ENCODE data around the gene TOP1. TPM values are rescaled to one million over a fixed set of nuclear protein-coding genes. Genes with fewer than 3 reads are reported as not detected.

The TOP1 gene
- total and polyA plus RNA-seq, 8 donors: 14.8 to 46.2 (median 21.7) TPM

GRCh38 chr20:41047279-41047974, 18.8 kb downstream of the TOP1 start:
- no peaks in the 10 kb centered on the region for H3K27me3 ChIP-seq
- peak overlapping the region in 2 of 4 donors; percentile 24 to 30 for H3K4me3 ChIP-seq
- no peaks in the 10 kb centered on the region for H3K9me3 ChIP-seq
- no peaks in the 10 kb centered on the region for H3K36me3 ChIP-seq
- 48 to 54% (median 49%) methylated on average over 5 of the region's 5 CpGs for WGBS, 5 donors
- H3K27ac ChIP-seq: peak overlapping the region in 3 of 5 donors; percentile 63 to 73 (median 64)
- TF ChIP-seq EP300 (IDR thresholded peaks at IDR 0.05) (no peak), POLR2AphosphoS5 (IDR thresholded peaks at IDR 0.05) (no peak), POLR2A (IDR thresholded peaks at IDR 0.05) (no peak), CTCF (IDR thresholded peaks at IDR 0.05) (no peak)
- no peak for DNase-seq
- intact Hi-C loops (cut with DNase I; ENCODE audit: low total_unique reads): no loop called here
- peaks cover 61 to 98% (median 83%) of the 10 kb centered on the region in 4 donors for H3K4me1 ChIP-seq

GRCh38 chr20:41047975-41048305, 19.3 kb downstream of the TOP1 start:
- no peak for TF ChIP-seq EP300 (IDR thresholded peaks at IDR 0.05)
- no peak for TF ChIP-seq CTCF (IDR thresholded peaks at IDR 0.05)
- no peak for TF ChIP-seq POLR2A (IDR thresholded peaks at IDR 0.05)
- TF ChIP-seq POLR2AphosphoS5 (IDR thresholded peaks at IDR 0.05): no peak
- Histone ChIP-seq H3K4me3 (peak overlapping the region in 2 of 4 donors; percentile 24 to 30), H3K27me3 (no peaks in the 10 kb centered on the region), H3K9me3 (no peaks in the 10 kb centered on the region), H3K27ac (peak overlapping the region in 4 of 5 donors; percentile 25 to 73 (median 64)), H3K36me3 (no peaks in the 10 kb centered on the region), H3K4me1 (peaks cover 65 to 98% (median 86%) of the 10 kb centered on the region in 4 donors)
- WGBS, 5 donors: 0 to 6% (median 3%) methylated on average over 1 of the region's 1 CpG
- intact Hi-C loops (cut with DNase I; ENCODE audit: low total_unique reads): no loop called here
- DNase-seq: no peak

- whole genome bisulfite sequencing, 5 donors: 47 to 65% (median 62%) methylated on average over 7 of the region's 7 CpGs
- no peak for TF ChIP-seq POLR2A (IDR thresholded peaks at IDR 0.05)
- no peak for TF ChIP-seq CTCF (IDR thresholded peaks at IDR 0.05)
- no peak for TF ChIP-seq EP300 (IDR thresholded peaks at IDR 0.05)
- no peak for TF ChIP-seq POLR2AphosphoS5 (IDR thresholded peaks at IDR 0.05)
- intact Hi-C loops (cut with DNase I; ENCODE audit: low total_unique reads): no loop called here
- Histone ChIP-seq H3K4me3 (peak overlapping the region in 2 of 4 donors; percentile 24 to 30), H3K36me3 (no peaks in the 10 kb centered on the region), H3K27ac (peak overlapping the region in 4 of 5 donors; percentile 25 to 73 (median 64)), H3K27me3 (no peaks in the 10 kb centered on the region), H3K4me1 (peaks cover 72 to 100% (median 91%) of the 10 kb centered on the region in 4 donors), H3K9me3 (no peaks in the 10 kb centered on the region)
- no peak for DNase-seq
These were observed 20.1 kb downstream of the TOP1 start for GRCh38 chr20:41048461-41049301.

- Histone ChIP-seq H3K36me3 (no peaks in the 10 kb centered on the region), H3K27ac (peak overlapping the region in 1 of 5 donors; percentile 73), H3K27me3 (no peaks in the 10 kb centered on the region), H3K4me1 (peaks cover 74 to 99% (median 89%) of the 10 kb centered on the region in 4 donors), H3K4me3 (no peak overlapping the region), H3K9me3 (no peaks in the 10 kb centered on the region)
- DNase-seq: no peak
- no peak for TF ChIP-seq POLR2AphosphoS5 (IDR thresholded peaks at IDR 0.05)
- TF ChIP-seq POLR2A (IDR thresholded peaks at IDR 0.05): no peak
- no peak for TF ChIP-seq CTCF (IDR thresholded peaks at IDR 0.05)
- TF ChIP-seq EP300 (IDR thresholded peaks at IDR 0.05): no peak
- WGBS, 5 donors: 59 to 82% (median 70%) methylated on average over 3 of the region's 3 CpGs
- intact Hi-C loops (cut with DNase I; ENCODE audit: low total_unique reads): no loop called here
These were observed 20.8 kb downstream of the TOP1 start for GRCh38 chr20:41049451-41049850.

All from stomach (tissue), 9 donors.